Thoracic aorta (tissue), 2 donors: ENCODE measurements around the gene BLOC1S1. TPM values are rescaled to one million over a fixed set of nuclear protein-coding genes. Genes with fewer than 3 reads are reported as not detected.
"Not testable (repeated sequence)": the region's sequence is repeated elsewhere in the genome, so short reads cannot be mapped to it uniquely, and the experiment has no call there.

Experiments
- ATAC-seq: fragments of 150-250 bp; one replicate; pipeline ENCODE4 v1.8.0; 2017; ENCODE audit warnings: low read depth; ENCODE audit not compliant: insufficient number of reproducible peaks, low FRiP score
- DNase-seq: peaks from one replicate; pipeline ENCODE4 v3.0.0-alpha.2; 2020; ENCODE audit warnings: low spot score
- H3K27ac ChIP-seq, 2 donors: fragments of 200-600 bp; sonication (generic); 1 replicate in 1 of 2; 2 replicates in 1 of 2; pipeline ENCODE4 v1.5.1; 2016; ENCODE audit warnings: mild to moderate bottlenecking in 2 of 2, moderate library complexity in 2 of 2
- H3K27me3 ChIP-seq: fragments of 200-600 bp; sonication (generic); replicated peaks from 2 replicates; pipeline ENCODE4 v1.6.0; 2016; ENCODE audit warnings: mild to moderate bottlenecking; ENCODE audit not compliant: insufficient read depth
- H3K36me3 ChIP-seq: fragments of 200-600 bp; sonication (generic); one replicate; pipeline ENCODE4 v1.5.1; 2016
- H3K4me1 ChIP-seq, 2 donors: fragments of 200-600 bp; sonication (generic); 1 replicate in 1 of 2; 2 replicates in 1 of 2; pipeline versions ENCODE4 v1.5.1 to v1.6.0; 2016; ENCODE audit warnings: low read depth in 2 of 2, mild to moderate bottlenecking in 1 of 2; ENCODE audit not compliant: control insufficient read depth in 1 of 2
- H3K4me3 ChIP-seq: fragments of 200-600 bp; sonication (generic); 2 replicates; pipeline ENCODE4 v1.5.1; 2016; ENCODE audit warnings: mild to moderate bottlenecking
- H3K9me3 ChIP-seq: fragments of 200-600 bp; sonication (generic); 2 replicates; pipeline ENCODE4 v1.5.1; 2016
- CTCF ChIP-seq: fragments of 200-600 bp; sonication (generic); IDR thresholded peaks from one replicate; pipeline ENCODE4 v1.5.1; 2019; ENCODE audit warnings: antibody characterized with exemption
- total RNA-seq, 2 donors: library from RNA; depleted of rRNA; stranded (reverse); fragments of >200 nt; gene quantifications; one replicate each; pipeline versions ENCODE4 v1.1.0 to v1.2.3, GENCODE V29; 2016

BLOC1S1 gene
- total RNA-seq, 2 donors from 2014 or later = 113 to 117 TPM

GRCh38 chr12:55746174-55746912 lies 30.5 kb downstream of the BLOC1S1 start:
- no peaks in the 10 kb centered on the region for H3K9me3 ChIP-seq
- peak overlapping the region in 1 of 2 donors; percentile 23 for H3K27ac ChIP-seq
- H3K27me3 ChIP-seq = no peaks in the 10 kb centered on the region
- H3K36me3 ChIP-seq = peaks cover 6% of the 10 kb centered on the region
- TF ChIP-seq CTCF = no peak
- ATAC-seq = no peak
- no peak for DNase-seq
- no peak overlapping the region for H3K4me3 ChIP-seq
- peaks cover 16 to 29% of the 10 kb centered on the region in 2 donors for H3K4me1 ChIP-seq

- TF ChIP-seq CTCF = no peak
- H3K9me3 ChIP-seq = no peaks in the 10 kb centered on the region
- H3K4me1 ChIP-seq = peaks cover 16 to 29% of the 10 kb centered on the region in 2 donors
- no peaks in the 10 kb centered on the region for H3K27me3 ChIP-seq
- ATAC-seq = no peak
- H3K36me3 ChIP-seq = peaks cover 11% of the 10 kb centered on the region
- H3K4me3 ChIP-seq = no peak overlapping the region
- DNase-seq = no peak
- no peak overlapping the region for H3K27ac ChIP-seq
Observed at GRCh38 chr12:55746913-55747231, 31.0 kb downstream of the BLOC1S1 start.

DNA sequence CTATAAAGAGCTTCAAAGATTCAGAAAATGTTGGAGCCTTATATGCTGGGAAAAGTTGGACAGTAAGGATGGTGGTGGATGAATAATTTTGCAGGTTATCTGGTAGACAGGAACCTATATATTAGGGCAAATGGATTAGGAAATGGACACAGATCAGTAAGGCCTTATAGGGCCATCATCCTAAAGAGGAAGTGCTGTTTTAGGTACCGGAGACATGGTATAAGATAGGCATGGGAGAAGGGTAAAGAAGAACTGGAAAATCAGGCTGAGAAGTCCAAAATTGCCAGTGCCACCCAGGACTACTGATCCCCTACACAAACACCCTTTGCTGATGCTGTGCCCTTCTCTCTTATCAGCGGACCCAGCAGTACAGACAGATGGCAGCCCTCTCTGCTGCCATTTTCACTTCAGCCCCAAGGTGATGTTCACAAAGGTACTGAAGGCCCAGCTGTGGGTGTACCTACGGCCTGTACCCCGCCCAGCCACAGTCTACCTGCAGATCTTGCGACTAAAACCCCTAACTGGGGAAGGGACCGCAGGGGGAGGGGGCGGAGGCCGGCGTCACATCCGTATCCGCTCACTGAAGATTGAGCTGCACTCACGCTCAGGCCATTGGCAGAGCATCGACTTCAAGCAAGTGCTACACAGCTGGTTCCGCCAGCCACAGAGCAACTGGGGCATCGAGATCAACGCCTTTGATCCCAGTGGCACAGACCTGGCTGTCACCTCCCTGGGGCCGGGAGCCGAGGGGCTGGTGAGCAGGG lies 32.6 kb downstream of the BLOC1S1 start:
- peaks cover 27% of the 10 kb centered on the region for H3K36me3 ChIP-seq
- H3K4me1 ChIP-seq = peaks cover 16 to 26% of the 10 kb centered on the region in 2 donors
- H3K27me3 ChIP-seq = no peaks in the 10 kb centered on the region
- ATAC-seq (no peak), DNase-seq (no peak)
- no peak overlapping the region for H3K27ac ChIP-seq
- TF ChIP-seq CTCF = no peak
- H3K9me3 ChIP-seq = no peaks in the 10 kb centered on the region
- no peak overlapping the region for H3K4me3 ChIP-seq

DNA sequence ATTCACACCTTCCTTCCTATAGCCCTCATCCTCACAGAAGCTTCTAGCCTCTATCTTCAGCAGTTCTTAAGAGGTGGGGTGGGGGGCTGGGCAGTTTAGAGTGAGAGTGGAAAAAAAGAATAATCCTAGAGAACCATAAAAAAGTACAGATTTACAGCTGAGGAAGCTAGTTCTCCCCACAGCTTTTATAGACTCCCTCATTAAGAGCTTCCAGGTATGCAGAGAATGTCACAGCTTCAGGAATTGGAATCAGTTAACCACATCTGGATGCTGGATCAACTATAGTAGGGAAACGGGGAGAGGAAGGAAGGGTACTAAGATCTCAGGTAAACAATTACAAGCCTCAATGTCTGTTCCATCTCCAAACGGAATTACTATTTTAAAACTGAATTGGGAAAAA lies 39.4 kb downstream of the BLOC1S1 start:
- no peak overlapping the region for H3K27ac ChIP-seq
- peaks cover 70% of the 10 kb centered on the region for H3K36me3 ChIP-seq
- no peaks in the 10 kb centered on the region for H3K4me1 ChIP-seq
- ATAC-seq (no peak), DNase-seq (no peak)
- no peak overlapping the region for H3K4me3 ChIP-seq
- TF ChIP-seq CTCF = no peak
- no peaks in the 10 kb centered on the region for H3K27me3 ChIP-seq
- H3K9me3 ChIP-seq = no peaks in the 10 kb centered on the region

DNA sequence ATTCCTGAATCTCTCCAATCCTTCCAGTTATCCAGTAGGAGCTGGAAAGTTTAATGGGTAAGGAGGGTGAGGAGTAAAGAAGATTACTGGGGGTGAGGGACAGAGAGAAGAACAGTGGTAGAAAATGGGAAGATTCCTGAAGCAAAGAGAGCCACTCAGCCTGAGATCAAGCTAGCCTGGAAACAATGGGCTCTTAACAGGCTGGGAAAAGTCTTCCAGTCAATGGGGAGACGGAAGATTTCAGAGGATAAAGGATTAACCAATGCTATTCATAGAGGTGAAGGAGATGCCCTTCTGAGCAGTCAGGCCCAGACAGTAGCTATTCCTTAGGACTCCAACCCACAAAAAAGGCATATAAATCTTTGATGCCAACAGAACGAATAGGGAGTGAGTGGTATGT lies 41.9 kb downstream of the BLOC1S1 start:
- Histone ChIP-seq H3K36me3 (peaks cover 51% of the 10 kb centered on the region), H3K4me3 (no peak overlapping the region), H3K27me3 (no peaks in the 10 kb centered on the region), H3K4me1 (no peaks in the 10 kb centered on the region), H3K27ac (no peak overlapping the region), H3K9me3 (no peaks in the 10 kb centered on the region)
- TF ChIP-seq CTCF = no peak
- DNase-seq (no peak), ATAC-seq (no peak)

DNA sequence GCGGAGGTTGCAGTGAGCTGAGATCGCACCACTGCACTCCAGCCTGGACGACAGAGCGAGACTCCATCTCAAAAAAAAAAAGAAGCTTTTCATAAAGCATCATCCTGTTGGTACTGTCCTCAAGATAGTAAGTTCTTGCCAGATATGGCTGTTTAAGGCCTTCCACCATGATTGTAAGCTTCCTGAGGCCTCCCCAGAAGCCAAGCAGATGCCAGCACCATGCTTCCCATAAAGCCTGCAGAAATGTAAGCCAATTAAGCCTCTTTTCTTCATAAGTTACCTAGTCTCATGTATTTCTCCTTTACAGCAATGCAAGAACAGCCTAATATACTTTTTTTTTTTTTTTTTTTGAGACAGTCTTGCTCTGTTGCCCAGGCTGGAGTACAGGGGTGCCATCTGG lies 42.7 kb downstream of the BLOC1S1 start:
- not testable (repeated sequence) for H3K4me1 ChIP-seq, H3K4me3 ChIP-seq, ATAC-seq, H3K27me3 ChIP-seq, DNase-seq, H3K27ac ChIP-seq, H3K9me3 ChIP-seq
- H3K36me3 ChIP-seq = peaks cover 43% of the 10 kb centered on the region
